ENCODE measurements around the gene CTNNA2. TPM values are rescaled to one million over a fixed set of nuclear protein-coding genes. Genes with fewer than 3 reads are reported as not detected.

CTNNA2 gene
- total RNA-seq, 6 experiments from 2014 or later: 0.44 TPM; not detected in 5

DNA sequence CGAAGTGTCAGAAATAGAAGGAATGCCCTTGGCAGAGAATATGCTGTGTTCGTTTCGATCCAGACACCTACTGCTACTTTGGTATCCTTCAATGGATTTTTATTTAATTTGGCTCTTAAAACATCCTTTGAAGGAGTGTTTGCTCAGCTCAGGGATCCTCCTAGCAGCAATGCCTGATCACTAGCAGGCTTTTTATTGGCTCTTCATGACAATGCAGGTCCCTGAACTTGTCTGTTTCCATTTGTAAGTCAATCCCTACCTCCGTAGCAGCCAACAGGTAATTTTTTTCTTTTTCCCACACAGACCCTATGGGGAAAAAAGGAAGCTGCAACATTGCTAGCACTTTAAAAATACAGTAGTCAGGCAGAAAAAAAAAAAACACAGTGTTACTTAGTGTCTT lies 1157.9 kb downstream of the CTNNA2 start:
- TF ChIP-seq, protein P1, sequence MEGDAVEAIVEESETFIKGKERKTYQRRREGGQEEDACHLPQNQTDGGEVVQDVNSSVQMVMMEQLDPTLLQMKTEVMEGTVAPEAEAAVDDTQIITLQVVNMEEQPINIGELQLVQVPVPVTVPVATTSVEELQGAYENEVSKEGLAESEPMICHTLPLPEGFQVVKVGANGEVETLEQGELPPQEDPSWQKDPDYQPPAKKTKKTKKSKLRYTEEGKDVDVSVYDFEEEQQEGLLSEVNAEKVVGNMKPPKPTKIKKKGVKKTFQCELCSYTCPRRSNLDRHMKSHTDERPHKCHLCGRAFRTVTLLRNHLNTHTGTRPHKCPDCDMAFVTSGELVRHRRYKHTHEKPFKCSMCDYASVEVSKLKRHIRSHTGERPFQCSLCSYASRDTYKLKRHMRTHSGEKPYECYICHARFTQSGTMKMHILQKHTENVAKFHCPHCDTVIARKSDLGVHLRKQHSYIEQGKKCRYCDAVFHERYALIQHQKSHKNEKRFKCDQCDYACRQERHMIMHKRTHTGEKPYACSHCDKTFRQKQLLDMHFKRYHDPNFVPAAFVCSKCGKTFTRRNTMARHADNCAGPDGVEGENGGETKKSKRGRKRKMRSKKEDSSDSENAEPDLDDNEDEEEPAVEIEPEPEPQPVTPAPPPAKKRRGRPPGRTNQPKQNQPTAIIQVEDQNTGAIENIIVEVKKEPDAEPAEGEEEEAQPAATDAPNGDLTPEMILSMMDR (IDR thresholded peaks at IDR 0.05): no peak
- TF ChIP-seq POLR2A (IDR thresholded peaks at IDR 0.05): no peak
- intact Hi-C loops (cut with DNase I): no loop called here
- H3K27ac ChIP-seq: no peak overlapping the region
- no peaks in the 10 kb centered on the region for H3K27me3 ChIP-seq
- ATAC-seq (no peak), DNase-seq (no peak)
- no peaks in the 10 kb centered on the region for H3K36me3 ChIP-seq
- no peaks in the 10 kb centered on the region for H3K9me3 ChIP-seq
- no peak overlapping the region for H3K4me3 ChIP-seq
- WGBS (ENCODE audit: insufficient coverage, low coverage, low lambda C conversion rate, missing lambda C conversion rate): 20% methylated on average over 4 of the region's 4 CpGs
- no peaks in the 10 kb centered on the region for H3K4me1 ChIP-seq

DNA sequence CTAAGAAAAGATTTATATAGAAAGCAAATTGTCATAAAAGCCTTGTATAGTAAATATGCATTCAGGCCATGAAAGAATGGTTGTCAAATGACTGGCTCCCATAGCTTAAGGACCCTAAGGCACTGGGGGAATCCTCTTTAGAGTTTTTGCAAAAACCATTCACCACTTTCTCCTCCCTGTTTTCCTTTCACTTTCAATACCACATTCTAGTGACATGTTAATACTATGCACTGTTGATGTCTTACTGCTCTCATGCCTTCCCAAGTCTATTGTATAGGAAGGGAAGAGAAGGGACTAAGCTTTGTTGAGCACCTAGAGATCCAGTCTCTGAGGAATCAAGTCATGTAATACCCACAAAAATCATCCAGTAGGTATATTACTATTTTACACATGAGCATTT lies 1174.7 kb downstream of the CTNNA2 start:
- no peak for TF ChIP-seq POLR2A (IDR thresholded peaks at IDR 0.05)
- TF ChIP-seq, protein P1 (IDR thresholded peaks at IDR 0.05): no peak

GRCh38 chr2:80689106-80689505 lies 1176.3 kb downstream of the CTNNA2 start:
- DNase-seq (no peak), ATAC-seq (no peak)
- intact Hi-C loops (cut with DNase I): no loop called here
- no peaks in the 10 kb centered on the region for H3K36me3 ChIP-seq
- no peaks in the 10 kb centered on the region for H3K9me3 ChIP-seq
- 35% methylated on average over 1 of the region's 1 CpG for WGBS (ENCODE audit: insufficient coverage, low coverage, low lambda C conversion rate, missing lambda C conversion rate)
- H3K27ac ChIP-seq: no peak overlapping the region
- H3K4me1 ChIP-seq: no peaks in the 10 kb centered on the region
- H3K4me3 ChIP-seq: no peak overlapping the region
- no peaks in the 10 kb centered on the region for H3K27me3 ChIP-seq
- TF ChIP-seq POLR2A (IDR thresholded peaks at IDR 0.05): no peak
- TF ChIP-seq, protein P1 (IDR thresholded peaks at IDR 0.05): no peak

More for the DNA sequence above, 1174.7 kb downstream of the CTNNA2 start:
- Histone ChIP-seq H3K27ac (no peak overlapping the region), H3K4me3 (no peak overlapping the region), H3K36me3 (no peaks in the 10 kb centered on the region), H3K27me3 (no peaks in the 10 kb centered on the region), H3K4me1 (no peaks in the 10 kb centered on the region), H3K9me3 (no peaks in the 10 kb centered on the region)
- ATAC-seq: no peak
- DNase-seq: no peak
- intact Hi-C loops (cut with DNase I): no loop called here

Small RNA genes within 50 kb of the gene (microRNA-seq; reads per million reads assigned to microRNA genes)
- gene MIR4264 (0 reads per million in 2 donors), gene MIR8080 (0 reads per million in 2 donors)

Small RNA genes within 50 kb of the gene (small RNA-seq; reads per million reads assigned to genes)
- gene MIR4264 (0 reads per million in 2 experiments), gene MIR8080 (0 reads per million in 2 experiments), gene RNU6-561P (0 reads per million in 2 experiments)

Data from right lobe of liver (tissue), 6 donors.